ENCODE data around the gene DNAH8.
"Not testable (repeated sequence)": the region's sequence is repeated elsewhere in the genome, so short reads cannot be mapped to it uniquely, and the experiment has no call there.

DNA sequence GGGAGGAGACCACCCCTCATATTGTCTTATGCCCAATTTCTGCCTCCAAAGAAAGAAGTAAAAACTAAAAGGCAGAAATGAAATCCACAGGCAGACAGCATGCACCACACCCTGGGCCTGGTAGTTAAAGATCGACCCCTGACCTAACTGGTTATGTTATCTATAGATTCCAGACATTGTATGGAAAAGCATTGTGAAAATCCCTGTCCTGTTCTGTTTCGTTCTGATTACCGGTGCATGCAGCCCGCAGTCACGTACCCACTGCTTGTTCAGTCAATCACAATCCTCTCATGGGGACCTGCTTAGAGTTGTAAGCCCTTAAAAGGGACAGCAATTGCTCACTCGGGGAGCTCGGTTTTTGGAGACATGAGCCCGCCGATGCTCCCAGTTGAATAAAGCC, 81.3 kb downstream of the DNAH8 start:
- TF ChIP-seq, protein P1, sequence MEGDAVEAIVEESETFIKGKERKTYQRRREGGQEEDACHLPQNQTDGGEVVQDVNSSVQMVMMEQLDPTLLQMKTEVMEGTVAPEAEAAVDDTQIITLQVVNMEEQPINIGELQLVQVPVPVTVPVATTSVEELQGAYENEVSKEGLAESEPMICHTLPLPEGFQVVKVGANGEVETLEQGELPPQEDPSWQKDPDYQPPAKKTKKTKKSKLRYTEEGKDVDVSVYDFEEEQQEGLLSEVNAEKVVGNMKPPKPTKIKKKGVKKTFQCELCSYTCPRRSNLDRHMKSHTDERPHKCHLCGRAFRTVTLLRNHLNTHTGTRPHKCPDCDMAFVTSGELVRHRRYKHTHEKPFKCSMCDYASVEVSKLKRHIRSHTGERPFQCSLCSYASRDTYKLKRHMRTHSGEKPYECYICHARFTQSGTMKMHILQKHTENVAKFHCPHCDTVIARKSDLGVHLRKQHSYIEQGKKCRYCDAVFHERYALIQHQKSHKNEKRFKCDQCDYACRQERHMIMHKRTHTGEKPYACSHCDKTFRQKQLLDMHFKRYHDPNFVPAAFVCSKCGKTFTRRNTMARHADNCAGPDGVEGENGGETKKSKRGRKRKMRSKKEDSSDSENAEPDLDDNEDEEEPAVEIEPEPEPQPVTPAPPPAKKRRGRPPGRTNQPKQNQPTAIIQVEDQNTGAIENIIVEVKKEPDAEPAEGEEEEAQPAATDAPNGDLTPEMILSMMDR (IDR thresholded peaks at IDR 0.05; ENCODE audit: low read depth, low read length, poor library complexity, severe bottlenecking), result not testable (repeated sequence)
- not testable (repeated sequence) for TF ChIP-seq EZH2phosphoT487 (IDR thresholded peaks at IDR 0.05; ENCODE audit: borderline replicate concordance, low read length)
